Measurements from ENCODE around the gene SFXN3.

DNA sequence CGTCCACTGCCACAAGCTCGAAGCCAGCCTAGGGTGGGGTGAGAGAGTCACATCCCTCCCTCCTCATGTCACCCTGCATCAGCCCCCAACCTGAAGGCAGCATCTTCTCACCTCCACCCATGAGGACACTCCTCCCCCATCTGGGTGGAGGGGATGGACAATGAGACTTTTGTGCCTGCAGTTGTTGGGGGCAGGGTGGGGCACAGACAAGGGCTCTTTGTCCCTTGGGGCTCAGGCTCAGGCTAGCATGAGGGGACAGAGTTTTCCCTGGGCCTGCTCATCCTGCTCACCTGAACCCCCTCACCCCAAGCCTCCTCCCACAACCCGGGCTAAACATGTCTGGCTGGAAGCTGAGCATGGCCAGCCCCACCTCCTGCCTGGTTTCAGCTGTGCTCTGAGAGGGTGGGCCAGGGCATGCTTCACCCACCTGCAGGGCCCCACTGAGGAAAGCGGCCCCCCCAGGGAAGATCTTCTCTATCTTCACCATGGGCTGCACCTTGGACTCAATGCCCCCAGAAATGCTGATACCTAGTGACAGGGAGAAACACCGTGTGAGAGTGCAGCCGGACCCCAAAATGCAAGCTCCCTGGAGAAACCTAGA lies 22.1 kb upstream of the SFXN3 start:
- TF ChIP-seq, protein P1, sequence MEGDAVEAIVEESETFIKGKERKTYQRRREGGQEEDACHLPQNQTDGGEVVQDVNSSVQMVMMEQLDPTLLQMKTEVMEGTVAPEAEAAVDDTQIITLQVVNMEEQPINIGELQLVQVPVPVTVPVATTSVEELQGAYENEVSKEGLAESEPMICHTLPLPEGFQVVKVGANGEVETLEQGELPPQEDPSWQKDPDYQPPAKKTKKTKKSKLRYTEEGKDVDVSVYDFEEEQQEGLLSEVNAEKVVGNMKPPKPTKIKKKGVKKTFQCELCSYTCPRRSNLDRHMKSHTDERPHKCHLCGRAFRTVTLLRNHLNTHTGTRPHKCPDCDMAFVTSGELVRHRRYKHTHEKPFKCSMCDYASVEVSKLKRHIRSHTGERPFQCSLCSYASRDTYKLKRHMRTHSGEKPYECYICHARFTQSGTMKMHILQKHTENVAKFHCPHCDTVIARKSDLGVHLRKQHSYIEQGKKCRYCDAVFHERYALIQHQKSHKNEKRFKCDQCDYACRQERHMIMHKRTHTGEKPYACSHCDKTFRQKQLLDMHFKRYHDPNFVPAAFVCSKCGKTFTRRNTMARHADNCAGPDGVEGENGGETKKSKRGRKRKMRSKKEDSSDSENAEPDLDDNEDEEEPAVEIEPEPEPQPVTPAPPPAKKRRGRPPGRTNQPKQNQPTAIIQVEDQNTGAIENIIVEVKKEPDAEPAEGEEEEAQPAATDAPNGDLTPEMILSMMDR (IDR thresholded peaks at IDR 0.05): no peak
- no peak for TF ChIP-seq EP300 (IDR thresholded peaks at IDR 0.05)
